SK-N-SH (cell line): ENCODE measurements around the gene NPC1L1. TPM values are rescaled to one million over a fixed set of nuclear protein-coding genes. Genes with fewer than 3 reads are reported as not detected.

ENCODE experiments used
- CTCF ChIA-PET: fragments of 300-600, 350-600 bp; formaldehyde crosslinking; extraction: SDS; loops from one replicate; lab custom pipeline; 2021; lab: Yijun Ruan, JAX
- POLR2A ChIA-PET: fragments of 350-600 bp; sonication (Branson Sonifier 250); formaldehyde crosslinking; extraction: SDS; loops from one replicate; lab custom pipeline; 2020; ENCODE audit warnings: antibody characterized with exemption, inconsistent platforms; lab: Yijun Ruan, JAX
- DNase-seq: peaks from one replicate; pipeline ENCODE4 v3.0.0; 2012
- H2AFZ ChIP-seq: fragments of 200-600 bp; sonication (generic); 2 replicates; pipeline ENCODE4 v1.8.1; 2016; ENCODE audit warnings: antibody characterized with exemption, mild to moderate bottlenecking, low read depth
- H3F3A ChIP-seq: fragments of 200-600 bp; sonication (generic); replicated peaks from 2 replicates; pipeline ENCODE3; 2016; ENCODE audit warnings: antibody characterized with exemption, mild to moderate bottlenecking; ENCODE audit not compliant: insufficient read depth
- H3K27ac ChIP-seq, 2 experiments: fragments of 200-500 bp in 1 of 2; fragments of 200-600 bp in 1 of 2; sonication (Bioruptor generic) in 1 of 2; sonication (generic), shearing (Covaris generic) in 1 of 2; 2 replicates each; pipeline versions ENCODE4 v1.5.1 to v1.6.1; 2014 to 2016; ENCODE audit warnings: low read depth in 2 of 2, inconsistent platforms in 1 of 2, low read length in 1 of 2, mild to moderate bottlenecking in 1 of 2, mixed read lengths in 1 of 2
- H3K27me3 ChIP-seq: fragments of 200-600 bp; sonication (generic), shearing (Covaris generic); 2 replicates; pipeline ENCODE4 v1.6.1; 2016; ENCODE audit warnings: mixed run types; ENCODE audit not compliant: insufficient read depth
- H3K36me3 ChIP-seq, 2 experiments: fragments of 200-500 bp in 1 of 2; fragments of 200-600 bp in 1 of 2; sonication (Bioruptor generic) in 1 of 2; sonication (generic) in 1 of 2; replicated peaks in 1 of 2; 2 replicates each; pipeline versions ENCODE3 to v1.5.1; 2014 to 2016; ENCODE audit warnings: low read length in 1 of 2, mild to moderate bottlenecking in 1 of 2; ENCODE audit not compliant: insufficient read depth in 2 of 2, control insufficient read depth in 1 of 2
- H3K4me1 ChIP-seq, 2 experiments: fragments of 200-500 bp in 1 of 2; fragments of 200-600 bp in 1 of 2; sonication (Bioruptor generic) in 1 of 2; sonication (generic), shearing (Covaris generic) in 1 of 2; 2 replicates each; pipeline versions ENCODE4 v1.5.1 to v1.6.1; 2014 to 2016; ENCODE audit warnings: low read depth in 1 of 2, low read length in 1 of 2, mixed run types in 1 of 2; ENCODE audit not compliant: insufficient read depth in 2 of 2, control insufficient read depth in 1 of 2
- H3K4me2 ChIP-seq: fragments of 200-600 bp; sonication (generic), shearing (Covaris generic); 2 replicates; pipeline ENCODE4 v1.6.1; 2017; ENCODE audit warnings: mixed run types
- H3K4me3 ChIP-seq, 2 experiments: fragments of 200-500 bp in 1 of 2; fragments of 200-600 bp in 1 of 2; sonication (Bioruptor generic) in 1 of 2; sonication (generic), shearing (Covaris generic) in 1 of 2; 2 replicates each; pipeline versions ENCODE4 v1.5.1 to v1.8.1; 2014 to 2016; ENCODE audit warnings: low read depth in 2 of 2, inconsistent platforms in 1 of 2, low read length in 1 of 2, mild to moderate bottlenecking in 1 of 2, mixed read lengths in 1 of 2, moderate library complexity in 1 of 2
- H3K79me2 ChIP-seq: fragments of 200-600 bp; sonication (generic); 2 replicates; pipeline ENCODE4 v1.8.1; 2017; ENCODE audit warnings: mild to moderate bottlenecking; ENCODE audit not compliant: insufficient read depth
- H3K9ac ChIP-seq: fragments of 200-600 bp; sonication (generic); 2 replicates; pipeline ENCODE4 v1.6.1; 2017; ENCODE audit warnings: mixed run types
- H3K9me2 ChIP-seq: fragments of 200-600 bp; sonication (generic); 2 replicates; pipeline ENCODE4 v1.6.1; 2017; ENCODE audit warnings: mixed run types
- H3K9me3 ChIP-seq: fragments of 200-600 bp; sonication (generic); 2 replicates; pipeline ENCODE4 v1.6.1; 2017; ENCODE audit warnings: mixed run types, mild to moderate bottlenecking, moderate library complexity
- H4K20me1 ChIP-seq: fragments of 200-600 bp; sonication (generic); 2 replicates; pipeline ENCODE4 v1.6.1; 2017; ENCODE audit warnings: mild to moderate bottlenecking, mixed run types; ENCODE audit not compliant: insufficient read depth
- FOXJ3 ChIP-seq: sonication (generic); formaldehyde crosslinking; IDR thresholded peaks from 2 replicates; pipeline ENCODE4 v1.5.1; 2020; ENCODE audit warnings: mild to moderate bottlenecking, missing genetic modification reagents
- GABPA ChIP-seq: IDR thresholded peaks from 2 replicates; pipeline ENCODE4 v1.4.0; 2012; ENCODE audit warnings: low read depth, mild to moderate bottlenecking
- MXI1 ChIP-seq: IDR thresholded peaks from 2 replicates; pipeline ENCODE4 v1.6.1; 2012; ENCODE audit warnings: mild to moderate bottlenecking, low read depth, low read length, improper control_type of control experiment
- NFIC ChIP-seq: IDR thresholded peaks from 2 replicates; pipeline ENCODE4 v1.4.0; 2012; ENCODE audit warnings: borderline replicate concordance
- POLR2AphosphoS5 ChIP-seq: IDR thresholded peaks from 2 replicates; pipeline ENCODE4 v1.6.1; 2012; ENCODE audit warnings: low read depth, low read length
- RAD21 ChIP-seq: IDR thresholded peaks from 2 replicates; pipeline ENCODE4 v1.6.1; 2012; ENCODE audit warnings: mild to moderate bottlenecking, low read length
- RFX5 ChIP-seq: IDR thresholded peaks from 2 replicates; pipeline ENCODE4 v1.6.1; 2012; ENCODE audit warnings: mild to moderate bottlenecking, improper control_type of control experiment, low read length
- SIN3A ChIP-seq: IDR thresholded peaks from 2 replicates; pipeline ENCODE4 v1.6.1; 2012; ENCODE audit warnings: low read depth, mild to moderate bottlenecking, low read length, moderate library complexity, borderline replicate concordance
- TCF12 ChIP-seq: IDR thresholded peaks from 2 replicates; pipeline ENCODE4 v1.4.0; 2012
- TEAD4 ChIP-seq: IDR thresholded peaks from 2 replicates; pipeline ENCODE4 v1.4.0; 2012; ENCODE audit warnings: mild to moderate bottlenecking, borderline replicate concordance; ENCODE audit not compliant: insufficient read depth
- WGBS: methylation state at CpG from one replicate; pipeline ENCODE4 v1.1.6; 2017; ENCODE audit warnings: low lambda C conversion rate; 5-methylcytosine and 5-hydroxymethylcytosine counted together
- polyA plus RNA-seq, 3 experiments: library from polyadenylated mRNA; depleted of rRNA; stranded (reverse); fragments of >200 nt; gene quantifications; 2 replicates each; pipeline ENCODE4 v1.2.3, GENCODE V29; 2012
- TF ChIP-seq, protein P1 (sequence below): IDR thresholded peaks from 2 replicates; pipeline ENCODE4 v1.6.1; 2012; ENCODE audit warnings: mild to moderate bottlenecking, low read depth, low read length, moderate library complexity
- TF ChIP-seq, protein P2 (sequence below): fragments of 200-600 bp; sonication (generic); IDR thresholded peaks from 2 replicates; pipeline ENCODE4 v1.6.1; 2017; ENCODE audit warnings: antibody characterized with exemption, mild to moderate bottlenecking, moderate library complexity
- TF ChIP-seq, protein P3 (sequence below): IDR thresholded peaks from 2 replicates; pipeline ENCODE4 v1.4.0; 2012; ENCODE audit warnings: low read depth, borderline replicate concordance

The NPC1L1 gene
- polyA plus RNA-seq, 1 of the 3 experiments (the other 2 are of a cell fraction): not detected

DNA sequence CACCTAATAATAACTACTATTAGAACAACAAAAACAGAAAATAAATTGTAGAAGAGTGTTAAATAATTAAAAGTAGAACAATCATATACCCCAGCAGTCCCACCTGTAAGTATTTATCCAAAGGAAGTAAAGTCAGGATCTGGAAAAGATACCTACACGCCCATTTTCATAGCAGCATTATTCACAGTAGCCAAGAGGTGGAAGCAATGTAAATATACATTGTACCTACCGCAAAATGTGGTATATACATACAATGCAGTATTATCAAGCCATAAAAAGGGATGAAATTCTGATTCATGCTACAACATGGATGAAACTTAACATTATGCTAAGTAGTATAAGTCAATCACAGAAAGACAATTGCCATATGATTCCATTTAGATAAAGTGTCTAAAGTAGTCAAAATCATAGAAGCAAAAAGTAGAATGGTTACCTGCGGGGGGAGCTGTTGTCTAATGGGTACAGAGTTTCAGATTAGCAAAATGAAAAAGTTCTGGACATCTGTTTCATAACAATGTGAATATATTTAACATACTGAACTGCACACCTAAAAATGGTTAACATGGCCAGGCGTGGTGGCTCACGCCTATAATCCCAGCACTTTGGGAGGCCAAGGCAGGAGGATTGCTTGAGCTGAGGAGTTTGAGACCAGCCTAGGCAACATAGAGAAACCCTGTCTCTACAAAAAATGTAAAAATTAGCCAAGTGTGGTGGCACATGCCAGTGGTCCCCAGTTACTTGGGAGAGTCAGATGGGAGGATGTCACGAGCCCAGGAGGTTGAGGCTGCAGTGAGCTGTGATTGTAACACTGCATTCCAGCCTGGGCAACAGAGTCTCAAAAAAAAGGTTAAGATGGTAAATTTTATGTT, 46.9 kb upstream of the NPC1L1 start (continued):
- TF ChIP-seq, protein P1, sequence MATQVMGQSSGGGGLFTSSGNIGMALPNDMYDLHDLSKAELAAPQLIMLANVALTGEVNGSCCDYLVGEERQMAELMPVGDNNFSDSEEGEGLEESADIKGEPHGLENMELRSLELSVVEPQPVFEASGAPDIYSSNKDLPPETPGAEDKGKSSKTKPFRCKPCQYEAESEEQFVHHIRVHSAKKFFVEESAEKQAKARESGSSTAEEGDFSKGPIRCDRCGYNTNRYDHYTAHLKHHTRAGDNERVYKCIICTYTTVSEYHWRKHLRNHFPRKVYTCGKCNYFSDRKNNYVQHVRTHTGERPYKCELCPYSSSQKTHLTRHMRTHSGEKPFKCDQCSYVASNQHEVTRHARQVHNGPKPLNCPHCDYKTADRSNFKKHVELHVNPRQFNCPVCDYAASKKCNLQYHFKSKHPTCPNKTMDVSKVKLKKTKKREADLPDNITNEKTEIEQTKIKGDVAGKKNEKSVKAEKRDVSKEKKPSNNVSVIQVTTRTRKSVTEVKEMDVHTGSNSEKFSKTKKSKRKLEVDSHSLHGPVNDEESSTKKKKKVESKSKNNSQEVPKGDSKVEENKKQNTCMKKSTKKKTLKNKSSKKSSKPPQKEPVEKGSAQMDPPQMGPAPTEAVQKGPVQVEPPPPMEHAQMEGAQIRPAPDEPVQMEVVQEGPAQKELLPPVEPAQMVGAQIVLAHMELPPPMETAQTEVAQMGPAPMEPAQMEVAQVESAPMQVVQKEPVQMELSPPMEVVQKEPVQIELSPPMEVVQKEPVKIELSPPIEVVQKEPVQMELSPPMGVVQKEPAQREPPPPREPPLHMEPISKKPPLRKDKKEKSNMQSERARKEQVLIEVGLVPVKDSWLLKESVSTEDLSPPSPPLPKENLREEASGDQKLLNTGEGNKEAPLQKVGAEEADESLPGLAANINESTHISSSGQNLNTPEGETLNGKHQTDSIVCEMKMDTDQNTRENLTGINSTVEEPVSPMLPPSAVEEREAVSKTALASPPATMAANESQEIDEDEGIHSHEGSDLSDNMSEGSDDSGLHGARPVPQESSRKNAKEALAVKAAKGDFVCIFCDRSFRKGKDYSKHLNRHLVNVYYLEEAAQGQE: no peak
- no peak for TF ChIP-seq TEAD4
- TF ChIP-seq GABPA: no peak
- TF ChIP-seq, protein P2, sequence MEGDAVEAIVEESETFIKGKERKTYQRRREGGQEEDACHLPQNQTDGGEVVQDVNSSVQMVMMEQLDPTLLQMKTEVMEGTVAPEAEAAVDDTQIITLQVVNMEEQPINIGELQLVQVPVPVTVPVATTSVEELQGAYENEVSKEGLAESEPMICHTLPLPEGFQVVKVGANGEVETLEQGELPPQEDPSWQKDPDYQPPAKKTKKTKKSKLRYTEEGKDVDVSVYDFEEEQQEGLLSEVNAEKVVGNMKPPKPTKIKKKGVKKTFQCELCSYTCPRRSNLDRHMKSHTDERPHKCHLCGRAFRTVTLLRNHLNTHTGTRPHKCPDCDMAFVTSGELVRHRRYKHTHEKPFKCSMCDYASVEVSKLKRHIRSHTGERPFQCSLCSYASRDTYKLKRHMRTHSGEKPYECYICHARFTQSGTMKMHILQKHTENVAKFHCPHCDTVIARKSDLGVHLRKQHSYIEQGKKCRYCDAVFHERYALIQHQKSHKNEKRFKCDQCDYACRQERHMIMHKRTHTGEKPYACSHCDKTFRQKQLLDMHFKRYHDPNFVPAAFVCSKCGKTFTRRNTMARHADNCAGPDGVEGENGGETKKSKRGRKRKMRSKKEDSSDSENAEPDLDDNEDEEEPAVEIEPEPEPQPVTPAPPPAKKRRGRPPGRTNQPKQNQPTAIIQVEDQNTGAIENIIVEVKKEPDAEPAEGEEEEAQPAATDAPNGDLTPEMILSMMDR: peak; percentile 98
- TF ChIP-seq TCF12: peak; percentile 68
- no peak for TF ChIP-seq POLR2AphosphoS5

DNA sequence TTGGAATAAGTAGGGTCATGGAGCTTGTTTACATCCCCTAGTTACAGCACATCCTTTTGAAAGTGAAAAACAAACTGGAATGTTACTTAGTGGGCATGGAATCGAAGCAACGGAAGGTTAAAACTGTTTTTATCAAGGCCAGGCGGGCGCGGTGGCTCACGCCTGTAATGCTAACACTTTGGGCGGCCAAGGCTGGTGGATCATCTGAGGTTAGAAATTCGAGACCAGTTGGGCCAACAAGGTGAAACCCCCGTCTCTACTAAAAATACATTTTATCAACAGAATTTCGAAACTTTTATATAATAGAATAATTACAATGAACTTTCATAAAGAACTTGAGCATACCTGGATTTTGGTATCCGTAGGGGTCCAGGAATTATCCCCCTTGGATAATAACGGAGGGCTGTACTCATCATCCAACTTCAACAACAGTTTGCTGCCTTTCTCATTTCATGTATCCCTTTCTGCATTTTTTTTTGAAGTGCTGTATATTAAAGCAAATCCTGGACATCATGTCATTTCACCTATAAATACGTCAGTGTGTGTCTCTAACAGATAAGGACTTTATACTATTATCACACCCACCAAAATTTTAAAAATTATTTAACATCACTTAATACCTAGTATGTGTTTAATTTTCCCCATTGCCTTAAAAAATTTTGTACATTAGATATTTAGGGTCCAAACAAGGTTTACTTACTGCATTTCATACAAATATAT, 42.2 kb upstream of the NPC1L1 start:
- Histone ChIP-seq H3F3A (peaks cover 12% of the 10 kb centered on the region), H3K4me3 (peak overlapping the region; percentile 82 to 95), H3K4me1 (peaks cover 5 to 15% of the 10 kb centered on the region in 2 experiments; a peak in 2 of 4 replicates), H2AFZ (peak overlapping the region; percentile 90; the same call in 1 of the 2 replicates), H3K9me3 (no peaks in the 10 kb centered on the region), H3K9me2 (no peaks in the 10 kb centered on the region), H4K20me1 (no peaks in the 10 kb centered on the region), H3K79me2 (peaks cover 35% of the 10 kb centered on the region), H3K27ac (peak overlapping the region; percentile 90 to 94; a peak in 2 of 4 replicates), H3K27me3 (no peaks in the 10 kb centered on the region), H3K36me3 (peaks cover 16 to 23% of the 10 kb centered on the region in 2 experiments), H3K9ac (peak overlapping the region; percentile 83), H3K4me2 (peak overlapping the region; percentile 97)
- ChIA-PET CTCF (interaction anchor here (0.7 to 12.5 kb wide), 12 partner anchors 9 to 553 kb away, joined by 3 to 98 read pairs (median 4); partner anchors contain the start of gene OGDH), POLR2A (interaction anchor here (0.6 to 2.3 kb wide), 10 partner anchors 8 to 566 kb away, joined by 3 to 24 read pairs (median 6); partner anchors contain the start of genes DDX56, H2AZ2, OGDH and PURB)
- TF ChIP-seq NFIC (no peak), FOXJ3 (CRISPR knock-in tag) (no peak), RAD21 (no peak), MXI1 (no peak), RFX5 (no peak), SIN3A (no peak)
- TF ChIP-seq, protein P3, sequence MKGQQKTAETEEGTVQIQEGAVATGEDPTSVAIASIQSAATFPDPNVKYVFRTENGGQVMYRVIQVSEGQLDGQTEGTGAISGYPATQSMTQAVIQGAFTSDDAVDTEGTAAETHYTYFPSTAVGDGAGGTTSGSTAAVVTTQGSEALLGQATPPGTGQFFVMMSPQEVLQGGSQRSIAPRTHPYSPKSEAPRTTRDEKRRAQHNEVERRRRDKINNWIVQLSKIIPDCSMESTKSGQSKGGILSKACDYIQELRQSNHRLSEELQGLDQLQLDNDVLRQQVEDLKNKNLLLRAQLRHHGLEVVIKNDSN: no peak
- TF ChIP-seq, protein P2: no peak
- no peak for DNase-seq
- WGBS: 96% methylated on average over 13 of the region's 13 CpGs
